ENCODE measurements around the gene ARL8B.

DNA sequence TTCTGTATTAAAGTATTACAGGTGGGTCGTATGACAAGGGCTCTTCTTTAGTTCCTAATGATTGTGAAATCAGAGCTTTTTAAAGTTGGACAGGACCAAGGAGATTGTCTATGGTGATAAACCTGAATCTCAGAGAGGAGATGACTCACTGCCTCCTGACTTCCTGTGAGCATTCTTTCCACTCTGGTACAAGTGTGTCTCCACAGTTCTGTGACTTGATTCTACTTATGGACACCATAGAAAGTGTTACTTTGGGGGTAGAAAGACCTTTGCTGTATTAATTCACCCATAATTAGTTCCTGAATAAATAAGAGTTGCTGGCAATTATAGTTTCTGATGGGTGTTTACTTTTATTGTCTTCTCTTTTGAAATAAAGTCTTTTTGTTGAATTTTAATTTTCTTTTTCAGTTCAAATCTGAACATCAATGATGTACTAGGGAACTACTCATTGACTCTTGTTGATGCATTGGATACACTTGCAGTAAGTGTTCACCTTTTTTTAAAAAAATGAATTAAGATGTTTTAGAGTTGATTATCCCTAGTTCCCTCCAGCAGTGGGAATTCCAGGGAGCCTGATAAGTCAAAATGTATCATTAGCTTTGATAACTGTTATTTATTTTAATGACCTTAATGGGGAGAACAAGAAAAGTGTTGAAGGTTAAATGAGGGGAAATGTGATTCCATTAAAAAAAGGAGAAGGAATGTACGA, 72.9 kb downstream of the ARL8B start:
- TF ChIP-seq, protein P1, sequence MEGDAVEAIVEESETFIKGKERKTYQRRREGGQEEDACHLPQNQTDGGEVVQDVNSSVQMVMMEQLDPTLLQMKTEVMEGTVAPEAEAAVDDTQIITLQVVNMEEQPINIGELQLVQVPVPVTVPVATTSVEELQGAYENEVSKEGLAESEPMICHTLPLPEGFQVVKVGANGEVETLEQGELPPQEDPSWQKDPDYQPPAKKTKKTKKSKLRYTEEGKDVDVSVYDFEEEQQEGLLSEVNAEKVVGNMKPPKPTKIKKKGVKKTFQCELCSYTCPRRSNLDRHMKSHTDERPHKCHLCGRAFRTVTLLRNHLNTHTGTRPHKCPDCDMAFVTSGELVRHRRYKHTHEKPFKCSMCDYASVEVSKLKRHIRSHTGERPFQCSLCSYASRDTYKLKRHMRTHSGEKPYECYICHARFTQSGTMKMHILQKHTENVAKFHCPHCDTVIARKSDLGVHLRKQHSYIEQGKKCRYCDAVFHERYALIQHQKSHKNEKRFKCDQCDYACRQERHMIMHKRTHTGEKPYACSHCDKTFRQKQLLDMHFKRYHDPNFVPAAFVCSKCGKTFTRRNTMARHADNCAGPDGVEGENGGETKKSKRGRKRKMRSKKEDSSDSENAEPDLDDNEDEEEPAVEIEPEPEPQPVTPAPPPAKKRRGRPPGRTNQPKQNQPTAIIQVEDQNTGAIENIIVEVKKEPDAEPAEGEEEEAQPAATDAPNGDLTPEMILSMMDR (IDR thresholded peaks at IDR 0.05) = no peak
- no peak for TF ChIP-seq POLR2A (IDR thresholded peaks at IDR 0.05)

Measured in upper lobe of left lung (tissue), 4 donors.